Right ventricle myocardium superior (tissue), 1 donor: ENCODE results near the gene RALGPS1. TPM values are rescaled to one million over a fixed set of nuclear protein-coding genes. Genes with fewer than 3 reads are reported as not detected.

Experiments
- ATAC-seq: fragments of 200-7000 bp; cut with Tn5 transposase; one replicate; pipeline ENCODE4 v1.9.1; 2020; ENCODE audit warnings: mild to moderate bottlenecking; ENCODE audit not compliant: poor library complexity
- DNase-seq: peaks from one replicate; pipeline ENCODE4 v3.0.0-alpha.2; 2020
- intact Hi-C: fragments of 100-400 bp; cut with DNase I; formaldehyde crosslinking; loops from one replicate; pipeline ENCODE4 v1.11.2; 2022
- total RNA-seq: library from RNA; stranded (reverse); fragmentation: NEBNext Ultra II Directional; extraction: Animal tissue kit (Norgen Biotek cat#: 25700); gene quantifications from one replicate; pipeline ENCODE4 v1.2.1, GENCODE V29; 2021
- donor health status: DM: no; HTN: yes; CAD: no; lungs with severe emphysema.

Gene RALGPS1
- total RNA-seq, 1 donor from 2014 or later, result 17.7 TPM

GRCh38 chr9:127118597-127119319 lies 204.2 kb downstream of the RALGPS1 start:
- intact Hi-C loops, result no loop called here
- DNase-seq, result no peak
- no peak for ATAC-seq

- intact Hi-C loops, result no loop called here
- DNase-seq, result no peak
- ATAC-seq, result no peak
Measured at GRCh38 chr9:127119320-127119709, 204.7 kb downstream of the RALGPS1 start.

- DNase-seq, result peak; percentile 46
- intact Hi-C loops, result no loop called here
- peak; percentile 19 for ATAC-seq
Measured at GRCh38 chr9:127121628-127122175, 207.1 kb downstream of the RALGPS1 start.

- intact Hi-C loops, result no loop called here
- DNase-seq (peak; percentile 95), ATAC-seq (peak; percentile 93)
Measured at GRCh38 chr9:127122176-127123063, 207.8 kb downstream of the RALGPS1 start, which contains the start of gene ANGPTL2. Gene ANGPTL2 (minus strand): TSS chr9:127122635. CDS start chr9:127108731, 13,904 bp downstream.

- DNase-seq (peak; percentile 55), ATAC-seq (no peak)
- intact Hi-C loops, result no loop called here
Measured at GRCh38 chr9:127123064-127123890, 208.7 kb downstream of the RALGPS1 start.

GRCh38 chr9:127124111-127124531 lies 209.5 kb downstream of the RALGPS1 start:
- no peak for ATAC-seq
- DNase-seq, result no peak
- intact Hi-C loops, result no loop called here

- ATAC-seq (no peak), DNase-seq (no peak)
- intact Hi-C loops, result no loop called here
Measured at GRCh38 chr9:127124792-127125191, 210.2 kb downstream of the RALGPS1 start.

- DNase-seq (no peak), ATAC-seq (no peak)
- intact Hi-C loops, result no loop called here
Measured at GRCh38 chr9:127126971-127127370, 212.4 kb downstream of the RALGPS1 start.

- intact Hi-C loops, result no loop called here
- ATAC-seq, result peak; percentile 81
Measured at GRCh38 chr9:127128341-127129072, 213.9 kb downstream of the RALGPS1 start.

GRCh38 chr9:127129073-127129717 lies 214.6 kb downstream of the RALGPS1 start:
- DNase-seq (no peak), ATAC-seq (peak; percentile 50)
- intact Hi-C loops, result no loop called here

More at GRCh38 chr9:127128341-127129072, 213.9 kb downstream of the RALGPS1 start:
- DNase-seq, result peak; percentile 79

- intact Hi-C loops, result no loop called here
- no peak for DNase-seq
- ATAC-seq, result no peak
Measured at GRCh38 chr9:127129718-127130085, 215.1 kb downstream of the RALGPS1 start.

- intact Hi-C loops, result no loop called here
- no peak for ATAC-seq
- DNase-seq, result no peak
Measured at GRCh38 chr9:127130235-127130634, 215.7 kb downstream of the RALGPS1 start.

GRCh38 chr9:127130661-127131538 lies 216.3 kb downstream of the RALGPS1 start:
- intact Hi-C loops, result no loop called here
- DNase-seq (peak; percentile 74), ATAC-seq (peak; percentile 18)

- ATAC-seq (no peak), DNase-seq (no peak)
- intact Hi-C loops, result no loop called here
Measured at GRCh38 chr9:127131871-127132270, 217.3 kb downstream of the RALGPS1 start.

GRCh38 chr9:127132375-127132774 lies 217.8 kb downstream of the RALGPS1 start:
- intact Hi-C loops, result no loop called here
- ATAC-seq, result no peak
- no peak for DNase-seq

GRCh38 chr9:127132921-127133647 lies 218.5 kb downstream of the RALGPS1 start:
- ATAC-seq (no peak), DNase-seq (no peak)
- intact Hi-C loops, result no loop called here
